Endothelial cell of umbilical vein (primary cell): Measurements from ENCODE around the gene BCO2. TPM values are rescaled to one million over a fixed set of nuclear protein-coding genes. Genes with fewer than 3 reads are reported as not detected.

Source experiments
- BruUV-seq: library from RNA; stranded (reverse); fragments of 400-500 nt; replicated peaks from 2 replicates; lab custom pipeline; 2021; lab: Mats Ljungman, UMichigan
- CTCF ChIA-PET: fragments of 300-600, 350-600 bp; sonication (Branson Sonifier 250); formaldehyde crosslinking; loops from one replicate; lab custom pipeline; 2021; ENCODE audit warnings: antibody characterized with exemption, inconsistent platforms; lab: Charles Lee
- POLR2A ChIA-PET: fragments of 300-600, 350-600 bp; sonication (Branson Sonifier 250); formaldehyde crosslinking; loops from one replicate; lab custom pipeline; 2021; ENCODE audit warnings: antibody characterized with exemption, inconsistent platforms; lab: Charles Lee
- DNase-seq: peaks from one replicate; pipeline ENCODE4 v3.0.0-alpha.2; 2011; ENCODE audit warnings: low read depth, low spot score
- FAIRE-seq: peaks from 2 replicates; lab custom pipeline; 2011; peaks lifted over from hg19 to GRCh38; lab: Jason Lieb, UNC
- H2AFZ ChIP-seq: 2 replicates; pipeline ENCODE4 v1.6.0; 2012; ENCODE audit warnings: low read depth, low read length, control low read depth, inconsistent platforms
- H3K27ac ChIP-seq: 2 replicates; pipeline ENCODE4 v1.5.1; 2011; ENCODE audit warnings: low read depth, mild to moderate bottlenecking, control low read depth, low read length, moderate library complexity; ENCODE audit not compliant: insufficient read depth
- H3K27me3 ChIP-seq, 2 experiments: 2 replicates each; pipeline versions ENCODE4 v1.6.0 to v1.6.1; 2011; ENCODE audit warnings: low read length in 2 of 2, mixed read lengths in 1 of 2; ENCODE audit not compliant: control insufficient read depth in 2 of 2, insufficient read depth in 2 of 2
- H3K36me3 ChIP-seq, 2 experiments: 2 replicates in 1 of 2; 3 replicates in 1 of 2; pipeline ENCODE4 v1.5.1; 2011; ENCODE audit warnings: low read length in 2 of 2, mild to moderate bottlenecking in 1 of 2, moderate library complexity in 1 of 2; ENCODE audit not compliant: control insufficient read depth in 2 of 2, insufficient read depth in 2 of 2; ENCODE audit errors: extremely low read depth in 1 of 2
- H3K4me1 ChIP-seq: 3 replicates; pipeline ENCODE4 v1.5.1; 2011; ENCODE audit warnings: mild to moderate bottlenecking, low read length; ENCODE audit not compliant: control insufficient read depth, insufficient read depth; ENCODE audit errors: extremely low read depth
- H3K4me2 ChIP-seq: 2 replicates; pipeline ENCODE4 v1.6.1; 2011; ENCODE audit warnings: low read length, control low read depth, mixed read lengths; ENCODE audit not compliant: insufficient read depth
- H3K4me3 ChIP-seq, 3 experiments: fragments of 200-600 bp in 1 of 3; sonication (generic), shearing (Covaris generic) in 1 of 3; replicated peaks in 1 of 3; 2 replicates each; pipeline ENCODE4 v1.5.1; 2011 to 2016; ENCODE audit warnings: control low read depth in 3 of 3, low read length in 3 of 3, mild to moderate bottlenecking in 2 of 3, inconsistent platforms in 1 of 3, low read depth in 1 of 3, moderate library complexity in 1 of 3; ENCODE audit not compliant: insufficient read depth in 1 of 3
- H3K79me2 ChIP-seq: 2 replicates; pipeline ENCODE4 v1.6.0; 2012; ENCODE audit warnings: low read length, inconsistent platforms; ENCODE audit not compliant: control insufficient read depth, insufficient read depth
- H3K9ac ChIP-seq: replicated peaks from 2 replicates; pipeline ENCODE3; 2011; ENCODE audit warnings: low read length, control low read depth; ENCODE audit not compliant: insufficient read depth; ENCODE audit errors: extremely low read depth
- H3K9me1 ChIP-seq: replicated peaks from 3 replicates; pipeline ENCODE4 v1.6.0; 2011; ENCODE audit warnings: mild to moderate bottlenecking, low read length; ENCODE audit not compliant: control insufficient read depth, insufficient read depth; ENCODE audit errors: extremely low read depth
- H3K9me3 ChIP-seq: replicated peaks from 2 replicates; pipeline ENCODE4 v1.5.1; 2012; ENCODE audit warnings: low read length, inconsistent platforms; ENCODE audit not compliant: control insufficient read depth, insufficient read depth
- H4K20me1 ChIP-seq: replicated peaks from 2 replicates; pipeline ENCODE3; 2011; ENCODE audit warnings: mild to moderate bottlenecking, low read length; ENCODE audit not compliant: control insufficient read depth, insufficient read depth; ENCODE audit errors: extremely low read depth
- CTCF ChIP-seq, 2 donors: IDR thresholded peaks; 1 replicate in 1 of 2; 2 replicates in 1 of 2; pipeline ENCODE4 v1.5.1; 2011; ENCODE audit warnings: low read length in 2 of 2, mild to moderate bottlenecking in 2 of 2, moderate library complexity in 2 of 2, control low read depth in 1 of 2, inconsistent platforms in 1 of 2, low read depth in 1 of 2; ENCODE audit not compliant: insufficient read depth in 1 of 2; ENCODE audit errors: extremely low read depth in 1 of 2
- EZH2 ChIP-seq: IDR thresholded peaks from 2 replicates; pipeline ENCODE4 v1.6.1; 2012; ENCODE audit warnings: borderline replicate concordance, low read depth, mild to moderate bottlenecking, moderate library complexity, low read length, inconsistent platforms; ENCODE audit not compliant: severe bottlenecking
- FOS ChIP-seq: IDR thresholded peaks from 2 replicates; pipeline ENCODE4 v1.6.1; 2011; ENCODE audit warnings: mild to moderate bottlenecking, low read length, moderate library complexity, borderline replicate concordance; ENCODE audit not compliant: insufficient read depth
- GATA2 ChIP-seq: IDR thresholded peaks from 2 replicates; pipeline ENCODE4 v1.7.0; 2011; ENCODE audit warnings: low read depth, mild to moderate bottlenecking, moderate library complexity, mixed read lengths, low read length; ENCODE audit not compliant: insufficient read length, insufficient read depth
- JUN ChIP-seq: IDR thresholded peaks from 2 replicates; pipeline ENCODE4 v1.6.1; 2011; ENCODE audit warnings: borderline replicate concordance, low read depth; ENCODE audit not compliant: insufficient read length, insufficient read depth
- MAX ChIP-seq: IDR thresholded peaks from 2 replicates; pipeline ENCODE4 v1.6.1; 2011; ENCODE audit not compliant: insufficient read depth, insufficient read length
- MYC ChIP-seq: IDR thresholded peaks from one replicate; pipeline ENCODE4 v1.6.1; 2011; ENCODE audit warnings: mild to moderate bottlenecking, low read depth, low read length
- POLR2A ChIP-seq: IDR thresholded peaks from 2 replicates; pipeline ENCODE4 v1.6.1; 2012; ENCODE audit warnings: low read depth, mild to moderate bottlenecking, control low read depth, low read length
- POLR2AphosphoS5 ChIP-seq: IDR thresholded peaks from 2 replicates; pipeline ENCODE4 v1.6.1; 2012; ENCODE audit warnings: low read depth, mild to moderate bottlenecking, control low read depth, low read length, moderate library complexity; ENCODE audit not compliant: insufficient read depth
- dilution Hi-C: fragments of 300-500 bp; cut with MboI; formaldehyde crosslinking; loops from one replicate; pipeline ENCODE4 v1.15.0; 2019; ENCODE audit warnings: low sequenced_read_pairs; ENCODE audit not compliant: extremely low pct_ligation_motif_present
- intact Hi-C: fragments of 100-400 bp; cut with micrococcal nuclease; formaldehyde crosslinking; loops from one replicate; pipeline ENCODE4 v1.10.0; 2022
- polyA plus RNA-seq, 4 experiments: library from polyadenylated mRNA; depleted of rRNA in 3 of 4; stranded (reverse) in 3 of 4; unstranded in 1 of 4; fragments of >200 nt; gene quantifications; 2 replicates each; pipeline versions ENCODE4 v1.2.1 to v1.2.3, GENCODE V29; 2011 to 2012; ENCODE audit warnings: missing spikeins in 1 of 4
- total RNA-seq: library from RNA; stranded (reverse); gene quantifications from 2 replicates; pipeline ENCODE4 v1.2.3, GENCODE V29; 2021

Gene BCO2
- total and polyA plus RNA-seq, 2 donors (not counting 3 experiments of a cell fraction or from before 2014, with no cell fraction given) = 0.58 to 1.9 TPM

- no peak for FAIRE-seq
- intact Hi-C loops = no loop called here
- Histone ChIP-seq H3K36me3 (peaks cover 9 to 17% of the 10 kb centered on the region in 2 experiments), H3K4me2 (no peak overlapping the region), H2AFZ (no peak overlapping the region), H3K4me1 (no peaks in the 10 kb centered on the region), H3K9me1 (no peaks in the 10 kb centered on the region), H3K79me2 (no peaks in the 10 kb centered on the region), H4K20me1 (no peaks in the 10 kb centered on the region), H3K9me3 (no peaks in the 10 kb centered on the region), H3K4me3 (no peak overlapping the region), H3K27me3 (no peaks in the 10 kb centered on the region), H3K27ac (no peak overlapping the region), H3K9ac (no peak overlapping the region)
- CTCF ChIA-PET = interaction anchor here (0.8 to 1.3 kb wide), 3 partner anchors 16 to 43 kb away, joined by 3 to 7 read pairs (median 3); no protein-coding TSS in a partner anchor
- POLR2A ChIA-PET = no interaction called here
- DNase-seq = no peak
- TF ChIP-seq GATA2 (no peak), CTCF (IDR thresholded peaks at IDR 0.05; ENCODE audit: extremely low read depth in 1 of 2, insufficient read depth in 1 of 2, low read depth in 1 of 2, low read length in 2 of 2) (no peak), FOS (no peak), JUN (no peak), POLR2A (no peak), POLR2AphosphoS5 (no peak), MAX (no peak), MYC (no peak), EZH2 (no peak)
- dilution Hi-C loops = no loop called here
- no TSS peak for BruUV-seq
Observed at GRCh38 chr11:112237451-112237850, 62.1 kb downstream of the BCO2 start.
